ENCODE results near the gene POU2AF3.

The POU2AF3 gene

GRCh38 chr11:111324277-111324720 is 26.0 kb downstream of the POU2AF3 start:
- no peaks in the 10 kb centered on the region for H3K36me3 ChIP-seq (ENCODE audit: control insufficient read depth in 1 of 2, insufficient read depth in 2 of 2, low read length in 2 of 2)
- no peaks in the 10 kb centered on the region for H3K27me3 ChIP-seq (ENCODE audit: control insufficient read depth in 1 of 2, insufficient read depth in 2 of 2, low read length in 2 of 2)
- H3K9me3 ChIP-seq (ENCODE audit: control insufficient read depth in 1 of 2, low read length in 2 of 2), result no peaks in the 10 kb centered on the region
- H3K4me1 ChIP-seq (ENCODE audit: control insufficient read depth in 1 of 2, insufficient read depth in 2 of 2, low read length in 2 of 2), result peaks cover 14 to 21% of the 10 kb centered on the region in 2 donors
- H3K4me3 ChIP-seq (ENCODE audit: low read depth in 1 of 2, low read length in 2 of 2), result no peak overlapping the region
- no peak overlapping the region for H3K27ac ChIP-seq (ENCODE audit: low read depth, low read length)
- no peak overlapping the region for H3K9ac ChIP-seq (ENCODE audit: low read depth in 1 of 2, low read length in 2 of 2)

DNA sequence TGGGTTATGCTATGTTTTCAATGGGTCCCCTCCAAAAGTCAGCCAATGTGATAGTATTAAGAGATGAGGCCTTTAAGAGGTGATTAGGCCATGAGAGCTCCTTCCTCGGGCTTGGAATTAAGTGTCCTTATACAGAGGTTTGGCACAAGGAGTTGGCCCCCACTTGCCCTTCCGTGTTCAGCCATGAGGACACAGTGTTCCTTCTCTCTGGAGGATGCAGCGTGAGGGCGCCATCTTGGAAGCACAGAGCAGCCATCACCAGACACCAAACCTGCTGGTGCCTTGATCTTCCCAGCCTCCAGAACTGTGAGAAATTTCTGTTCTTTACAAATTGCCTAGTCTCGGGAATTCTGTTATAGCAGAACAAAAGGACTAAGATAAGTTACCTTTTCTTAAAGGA is 26.9 kb downstream of the POU2AF3 start:
- Histone ChIP-seq H3K36me3 (ENCODE audit: control insufficient read depth in 1 of 2, insufficient read depth in 2 of 2, low read length in 2 of 2) (no peaks in the 10 kb centered on the region), H3K9me3 (ENCODE audit: control insufficient read depth in 1 of 2, low read length in 2 of 2) (no peaks in the 10 kb centered on the region), H3K27ac (ENCODE audit: low read depth, low read length) (no peak overlapping the region), H3K9ac (ENCODE audit: low read depth in 1 of 2, low read length in 2 of 2) (no peak overlapping the region), H3K4me1 (ENCODE audit: control insufficient read depth in 1 of 2, insufficient read depth in 2 of 2, low read length in 2 of 2) (peaks cover 14 to 22% of the 10 kb centered on the region in 2 donors), H3K4me3 (ENCODE audit: low read depth in 1 of 2, low read length in 2 of 2) (no peak overlapping the region), H3K27me3 (ENCODE audit: control insufficient read depth in 1 of 2, insufficient read depth in 2 of 2, low read length in 2 of 2) (no peaks in the 10 kb centered on the region)

GRCh38 chr11:111326824-111327223 is 28.5 kb downstream of the POU2AF3 start:
- Histone ChIP-seq H3K4me1 (ENCODE audit: control insufficient read depth in 1 of 2, insufficient read depth in 2 of 2, low read length in 2 of 2) (peaks cover 10 to 27% of the 10 kb centered on the region in 2 donors), H3K36me3 (ENCODE audit: control insufficient read depth in 1 of 2, insufficient read depth in 2 of 2, low read length in 2 of 2) (no peaks in the 10 kb centered on the region), H3K4me3 (ENCODE audit: low read depth in 1 of 2, low read length in 2 of 2) (no peak overlapping the region), H3K9me3 (ENCODE audit: control insufficient read depth in 1 of 2, low read length in 2 of 2) (no peaks in the 10 kb centered on the region), H3K27ac (ENCODE audit: low read depth, low read length) (no peak overlapping the region), H3K9ac (ENCODE audit: low read depth in 1 of 2, low read length in 2 of 2) (no peak overlapping the region), H3K27me3 (ENCODE audit: control insufficient read depth in 1 of 2, insufficient read depth in 2 of 2, low read length in 2 of 2) (no peaks in the 10 kb centered on the region)

DNA sequence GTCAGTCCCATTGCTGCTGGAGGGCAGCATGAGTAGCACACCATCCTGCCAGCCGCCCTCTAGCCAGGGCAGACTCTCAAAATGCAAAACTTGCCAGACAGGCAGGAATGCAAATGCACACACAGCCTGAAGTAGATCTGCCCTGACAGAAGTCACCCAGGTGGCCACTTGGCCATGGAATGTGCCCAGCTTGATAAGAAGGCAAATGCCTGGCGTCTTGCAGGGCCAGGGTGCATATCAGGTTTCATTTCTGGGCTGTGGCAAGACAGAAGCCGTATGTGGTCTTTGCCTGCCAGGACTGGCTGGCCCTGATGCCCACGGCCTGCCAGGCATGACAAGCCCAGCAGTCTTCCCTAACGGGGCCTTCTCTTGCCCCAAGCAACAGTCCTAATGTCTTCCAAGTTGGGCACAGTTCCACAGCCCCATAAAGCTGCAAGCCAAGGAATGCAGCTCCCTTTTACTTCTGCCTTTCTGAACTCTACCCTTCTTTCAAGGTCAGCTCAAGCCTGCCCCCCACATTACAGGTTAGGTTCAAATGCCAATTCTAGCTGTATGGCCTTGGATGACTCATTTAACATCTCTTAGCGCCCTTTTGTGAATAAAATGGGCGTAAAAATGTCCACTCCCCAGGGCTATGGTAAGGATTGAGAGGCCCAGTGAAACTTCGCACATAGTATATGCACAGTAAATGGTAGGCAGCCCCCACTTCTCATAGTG is 29.7 kb downstream of the POU2AF3 start:
- Histone ChIP-seq H3K4me3 (ENCODE audit: low read depth in 1 of 2, low read length in 2 of 2) (no peak overlapping the region), H3K27me3 (ENCODE audit: control insufficient read depth in 1 of 2, insufficient read depth in 2 of 2, low read length in 2 of 2) (no peaks in the 10 kb centered on the region), H3K27ac (ENCODE audit: low read depth, low read length) (no peak overlapping the region), H3K4me1 (ENCODE audit: control insufficient read depth in 1 of 2, insufficient read depth in 2 of 2, low read length in 2 of 2) (peaks cover 10 to 35% of the 10 kb centered on the region in 2 donors), H3K36me3 (ENCODE audit: control insufficient read depth in 1 of 2, insufficient read depth in 2 of 2, low read length in 2 of 2) (no peaks in the 10 kb centered on the region), H3K9me3 (ENCODE audit: control insufficient read depth in 1 of 2, low read length in 2 of 2) (no peaks in the 10 kb centered on the region), H3K9ac (ENCODE audit: low read depth in 1 of 2, low read length in 2 of 2) (no peak overlapping the region)

DNA sequence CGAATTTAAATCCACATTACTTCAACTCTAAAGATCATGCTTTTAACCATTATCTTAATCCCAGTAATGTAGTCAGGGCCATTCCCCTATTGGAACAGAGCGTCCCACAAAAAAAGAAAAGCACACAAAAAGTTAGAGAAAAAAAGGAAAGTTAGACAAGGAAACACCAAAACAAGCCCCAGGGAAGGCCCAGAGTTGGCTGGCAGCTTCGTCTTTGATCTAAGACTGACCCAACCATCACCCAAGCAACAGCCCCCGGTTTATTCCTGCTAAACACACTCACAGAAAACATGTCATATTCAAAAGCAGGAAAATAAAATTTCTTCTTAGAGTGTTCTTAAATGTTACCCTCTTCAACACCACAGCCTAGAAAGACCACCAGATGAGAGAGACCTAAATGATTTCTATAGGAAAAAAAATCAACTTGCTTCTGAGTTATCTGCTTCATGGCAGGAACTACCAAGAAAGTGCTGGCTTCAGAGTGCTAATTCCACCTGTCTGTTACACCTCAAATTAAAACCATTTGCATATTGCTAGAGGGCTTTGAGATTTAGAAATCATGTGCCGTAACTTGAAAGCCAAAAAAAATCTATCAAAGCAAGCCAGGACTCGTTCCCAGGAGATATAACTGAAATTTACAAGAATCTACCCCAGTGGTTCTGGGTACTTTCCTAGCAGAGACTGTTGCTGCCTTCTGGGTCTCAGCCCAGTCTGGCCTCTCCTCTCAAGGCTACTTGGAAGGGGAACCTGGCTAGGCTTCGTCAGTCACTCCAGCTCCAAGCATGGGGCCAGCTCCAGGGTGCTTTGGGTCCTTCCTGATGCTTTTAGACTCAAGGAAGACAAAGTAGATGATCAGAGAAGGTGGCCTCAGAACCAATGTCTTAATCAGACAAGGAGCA is 31.2 kb downstream of the POU2AF3 start:
- H3K4me3 ChIP-seq (ENCODE audit: low read depth in 1 of 2, low read length in 2 of 2), result no peak overlapping the region
- H3K4me1 ChIP-seq (ENCODE audit: control insufficient read depth in 1 of 2, insufficient read depth in 2 of 2, low read length in 2 of 2), result peaks cover 16 to 44% of the 10 kb centered on the region in 2 donors
- no peaks in the 10 kb centered on the region for H3K9me3 ChIP-seq (ENCODE audit: control insufficient read depth in 1 of 2, low read length in 2 of 2)
- H3K9ac ChIP-seq (ENCODE audit: low read depth in 1 of 2, low read length in 2 of 2), result no peak overlapping the region
- H3K27ac ChIP-seq (ENCODE audit: low read depth, low read length), result no peak overlapping the region
- H3K36me3 ChIP-seq (ENCODE audit: control insufficient read depth in 1 of 2, insufficient read depth in 2 of 2, low read length in 2 of 2), result no peaks in the 10 kb centered on the region
- H3K27me3 ChIP-seq (ENCODE audit: control insufficient read depth in 1 of 2, insufficient read depth in 2 of 2, low read length in 2 of 2), result no peaks in the 10 kb centered on the region

DNA sequence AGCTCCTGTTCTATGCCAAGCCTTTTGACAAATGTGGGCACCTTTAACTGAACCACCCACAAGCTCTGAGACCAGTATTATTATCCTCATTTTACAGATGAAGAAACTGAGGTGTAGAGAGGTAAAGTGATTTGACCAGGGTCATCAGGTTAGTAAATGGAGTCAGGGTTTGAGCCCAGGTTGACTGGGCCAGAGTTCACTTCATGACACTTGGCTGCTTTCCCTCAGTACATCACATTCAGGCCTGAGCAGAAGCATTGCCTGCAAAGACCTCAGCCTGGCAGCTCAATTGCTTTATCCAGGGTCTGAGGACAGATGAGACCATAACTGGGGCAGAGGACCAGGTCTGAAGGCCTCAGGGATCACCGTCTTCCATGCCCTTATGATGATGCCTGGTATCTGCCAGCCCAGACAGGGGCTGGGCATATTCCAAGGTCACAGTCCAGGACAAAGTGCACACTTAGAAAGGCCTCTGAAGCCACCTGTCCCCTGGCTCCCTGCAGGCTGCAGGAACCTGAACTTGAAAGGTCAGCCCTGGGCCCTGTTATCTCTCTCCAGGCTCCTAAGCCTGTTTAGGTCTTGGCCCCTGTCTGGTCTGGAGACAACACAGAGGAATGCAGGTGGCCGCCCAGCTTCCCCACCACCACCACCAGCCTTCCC is 32.0 kb downstream of the POU2AF3 start:
- Histone ChIP-seq H3K36me3 (ENCODE audit: control insufficient read depth in 1 of 2, insufficient read depth in 2 of 2, low read length in 2 of 2) (no peaks in the 10 kb centered on the region), H3K9ac (ENCODE audit: low read depth in 1 of 2, low read length in 2 of 2) (no peak overlapping the region), H3K27me3 (ENCODE audit: control insufficient read depth in 1 of 2, insufficient read depth in 2 of 2, low read length in 2 of 2) (no peaks in the 10 kb centered on the region), H3K4me1 (ENCODE audit: control insufficient read depth in 1 of 2, insufficient read depth in 2 of 2, low read length in 2 of 2) (peaks cover 24 to 52% of the 10 kb centered on the region in 2 donors), H3K27ac (ENCODE audit: low read depth, low read length) (no peak overlapping the region), H3K4me3 (ENCODE audit: low read depth in 1 of 2, low read length in 2 of 2) (no peak overlapping the region), H3K9me3 (ENCODE audit: control insufficient read depth in 1 of 2, low read length in 2 of 2) (no peaks in the 10 kb centered on the region)

DNA sequence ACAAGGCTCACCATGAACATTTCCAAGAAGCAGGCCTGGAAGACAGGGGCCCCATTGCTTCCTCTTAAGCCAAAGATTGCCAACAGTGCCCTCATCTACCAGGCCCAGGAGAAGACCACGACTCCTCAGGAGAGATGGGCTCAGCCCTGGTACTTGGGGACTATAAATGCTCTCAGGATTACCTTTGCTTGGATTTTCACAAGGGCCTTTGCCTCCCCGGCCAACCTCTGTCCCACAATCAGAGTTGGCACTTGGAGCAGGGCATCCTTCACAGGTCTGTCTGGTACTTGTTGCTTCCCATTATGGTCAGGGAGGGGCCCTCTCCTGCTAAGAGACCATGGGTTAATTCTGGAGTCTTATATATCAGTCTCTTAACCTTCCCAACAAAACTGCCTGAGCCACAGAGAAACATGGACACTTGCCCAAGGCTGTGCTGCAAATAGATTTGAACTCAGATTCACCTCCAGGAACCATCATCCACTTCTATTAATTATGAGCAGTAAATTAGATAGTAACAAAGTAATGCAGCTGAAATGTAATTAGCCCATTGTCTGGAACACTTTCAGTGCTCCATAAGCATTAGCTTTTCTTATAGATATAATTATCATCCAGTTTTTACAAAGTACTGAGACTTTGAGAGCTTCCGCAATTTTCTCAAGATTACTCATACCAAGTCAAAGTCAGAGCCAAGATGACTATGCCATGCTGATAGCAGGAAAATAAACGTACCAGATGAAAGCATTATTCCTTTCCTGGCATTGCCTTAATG is 33.5 kb downstream of the POU2AF3 start:
- no peak overlapping the region for H3K4me3 ChIP-seq (ENCODE audit: low read depth in 1 of 2, low read length in 2 of 2)
- H3K4me1 ChIP-seq (ENCODE audit: control insufficient read depth in 1 of 2, insufficient read depth in 2 of 2, low read length in 2 of 2), result peaks cover 36 to 67% of the 10 kb centered on the region in 2 donors
- H3K27ac ChIP-seq (ENCODE audit: low read depth, low read length), result no peak overlapping the region

GRCh38 chr11:111334532-111335502 is 36.5 kb downstream of the POU2AF3 start:
- Histone ChIP-seq H3K27ac (ENCODE audit: low read depth, low read length) (no peak overlapping the region), H3K9me3 (ENCODE audit: control insufficient read depth in 1 of 2, low read length in 2 of 2) (no peaks in the 10 kb centered on the region), H3K9ac (ENCODE audit: low read depth in 1 of 2, low read length in 2 of 2) (no peak overlapping the region), H3K4me3 (ENCODE audit: low read depth in 1 of 2, low read length in 2 of 2) (peak overlapping the region; percentile 2 to 25), H3K27me3 (ENCODE audit: control insufficient read depth in 1 of 2, insufficient read depth in 2 of 2, low read length in 2 of 2) (no peaks in the 10 kb centered on the region), H3K36me3 (ENCODE audit: control insufficient read depth in 1 of 2, insufficient read depth in 2 of 2, low read length in 2 of 2) (no peaks in the 10 kb centered on the region), H3K4me1 (ENCODE audit: control insufficient read depth in 1 of 2, insufficient read depth in 2 of 2, low read length in 2 of 2) (peaks cover 30 to 60% of the 10 kb centered on the region in 2 donors)

More for the DNA sequence above, 33.5 kb downstream of the POU2AF3 start:
- Histone ChIP-seq H3K36me3 (ENCODE audit: control insufficient read depth in 1 of 2, insufficient read depth in 2 of 2, low read length in 2 of 2) (no peaks in the 10 kb centered on the region), H3K27me3 (ENCODE audit: control insufficient read depth in 1 of 2, insufficient read depth in 2 of 2, low read length in 2 of 2) (no peaks in the 10 kb centered on the region), H3K9me3 (ENCODE audit: control insufficient read depth in 1 of 2, low read length in 2 of 2) (no peaks in the 10 kb centered on the region), H3K9ac (ENCODE audit: low read depth in 1 of 2, low read length in 2 of 2) (no peak overlapping the region)

- H3K27ac ChIP-seq (ENCODE audit: low read depth, low read length), result no peak overlapping the region
- peak overlapping the region in 1 of 2 donors; percentile 2 for H3K4me3 ChIP-seq (ENCODE audit: low read depth in 1 of 2, low read length in 2 of 2)
- no peaks in the 10 kb centered on the region for H3K36me3 ChIP-seq (ENCODE audit: control insufficient read depth in 1 of 2, insufficient read depth in 2 of 2, low read length in 2 of 2)
- H3K27me3 ChIP-seq (ENCODE audit: control insufficient read depth in 1 of 2, insufficient read depth in 2 of 2, low read length in 2 of 2), result no peaks in the 10 kb centered on the region
- H3K4me1 ChIP-seq (ENCODE audit: control insufficient read depth in 1 of 2, insufficient read depth in 2 of 2, low read length in 2 of 2), result peaks cover 30 to 56% of the 10 kb centered on the region in 2 donors
- H3K9ac ChIP-seq (ENCODE audit: low read depth in 1 of 2, low read length in 2 of 2), result no peak overlapping the region
- no peaks in the 10 kb centered on the region for H3K9me3 ChIP-seq (ENCODE audit: control insufficient read depth in 1 of 2, low read length in 2 of 2)
Measured at GRCh38 chr11:111335549-111335948, 37.2 kb downstream of the POU2AF3 start.

All from duodenal mucosa (tissue), 2 donors.